HG03439 (cell line): ENCODE data around the gene ILDR1.

Experiments used
- ATAC-seq: cut with Tn5 transposase; IDR thresholded peaks from one replicate; pipeline ENCODE4 v1.9.1; 2021; ENCODE audit warnings: mild to moderate bottlenecking, moderate library complexity; ENCODE audit not compliant: unreplicated experiment

The ILDR1 gene

DNA sequence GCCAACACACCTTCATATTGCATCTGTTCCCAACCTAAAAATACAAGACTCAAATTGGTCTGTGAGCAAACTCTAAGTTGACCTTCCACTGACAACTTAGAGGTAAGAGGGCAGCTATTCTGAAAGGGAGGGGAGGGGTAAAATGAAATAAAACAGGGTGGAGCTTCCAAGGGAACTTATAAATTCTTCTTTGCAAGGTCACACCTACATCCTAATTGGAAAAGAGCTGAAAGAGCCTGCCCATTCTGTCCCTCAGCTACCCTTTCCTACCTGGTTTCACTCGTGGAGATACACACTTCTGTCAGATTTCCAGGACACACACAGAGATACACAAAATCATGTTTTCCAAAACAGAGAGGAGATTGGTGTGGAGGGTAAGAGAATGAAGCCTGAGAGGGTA, 1.0 kb downstream of the ILDR1 start:
- no peak for ATAC-seq

DNA sequence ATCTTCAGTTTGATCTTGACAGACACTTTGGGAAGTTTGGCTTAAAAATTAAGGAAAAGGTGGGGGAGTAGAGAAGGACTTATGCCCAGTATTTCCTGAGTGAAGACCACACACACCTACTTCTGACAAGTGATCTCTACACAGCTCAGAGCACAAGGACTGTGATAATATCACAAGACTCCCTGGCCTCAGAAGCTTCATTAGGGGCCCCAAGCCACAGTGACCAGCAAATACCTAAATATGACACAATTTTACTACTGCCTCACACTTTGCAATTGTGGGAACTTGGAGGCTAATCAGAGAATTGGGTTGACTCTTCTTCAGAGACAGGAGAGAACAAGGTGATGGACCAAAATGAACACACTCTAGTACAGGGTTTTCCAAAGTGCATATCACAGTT, 2.6 kb downstream of the ILDR1 start:
- ATAC-seq: no peak

DNA sequence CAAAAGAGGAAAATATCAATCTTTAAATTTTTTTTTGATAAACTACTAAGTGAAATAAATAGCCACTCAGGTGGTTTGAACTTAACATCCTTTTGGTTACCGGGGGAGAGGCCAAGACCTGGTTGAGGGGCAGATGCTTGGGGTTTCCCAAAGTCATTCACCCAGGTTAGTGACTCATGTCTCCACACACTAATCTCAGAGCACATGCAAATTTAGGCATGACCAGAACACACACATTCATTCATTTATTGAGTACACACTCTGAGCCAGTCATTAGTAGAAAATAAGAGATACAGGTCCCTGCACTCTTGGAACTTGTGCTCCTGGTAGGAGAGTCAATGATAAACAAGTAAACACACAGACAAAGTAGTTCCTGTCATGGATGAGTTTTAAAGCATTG, 7.3 kb downstream of the ILDR1 start:
- peak; percentile 64 for ATAC-seq

DNA sequence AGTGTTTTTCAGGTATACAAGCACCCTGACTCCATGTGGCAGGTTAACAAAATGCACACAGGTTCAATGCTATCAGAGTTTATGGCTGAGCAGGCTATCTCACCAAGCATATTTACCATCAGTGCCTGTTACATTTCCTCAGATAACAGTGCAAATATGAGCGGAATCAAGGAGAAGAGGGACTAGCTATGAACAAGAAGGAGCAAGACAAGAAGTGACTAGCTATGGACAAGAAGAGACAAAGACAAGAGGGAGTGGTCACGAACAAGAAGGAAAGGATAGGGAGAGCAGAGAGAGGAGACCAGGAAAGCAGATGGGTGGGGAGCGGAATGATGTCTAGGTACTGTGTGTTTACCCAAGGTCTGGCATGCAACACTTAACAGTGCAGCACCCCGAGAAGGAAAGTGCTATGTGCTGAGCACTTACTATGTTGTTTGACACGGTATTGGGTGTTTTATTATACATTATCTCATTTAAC, 8.6 kb downstream of the ILDR1 start:
- ATAC-seq: no peak

DNA sequence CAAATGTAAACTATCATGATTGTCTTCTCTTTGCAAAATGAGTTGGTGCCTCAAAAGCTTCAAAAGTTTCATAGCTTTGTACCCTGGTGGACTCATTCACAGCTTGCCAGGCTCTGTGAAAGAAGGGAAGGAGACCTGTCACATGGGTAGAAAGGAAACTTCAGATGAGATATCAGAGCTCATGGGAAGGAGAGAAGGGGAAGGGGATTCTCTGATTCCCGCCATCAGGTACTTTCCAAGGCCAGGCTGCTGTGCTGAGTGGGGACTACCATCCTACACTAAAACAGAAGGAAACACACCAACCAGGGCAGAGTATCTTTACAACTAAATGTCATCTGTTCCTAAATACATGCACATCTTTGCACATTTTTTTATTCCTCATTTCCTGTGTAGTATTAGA, 9.2 kb downstream of the ILDR1 start:
- no peak for ATAC-seq

- no peak for ATAC-seq
These were observed 10.7 kb downstream of the ILDR1 start for GRCh38 chr3:122011396-122011795.

- no peak for ATAC-seq
These were observed 11.5 kb downstream of the ILDR1 start for GRCh38 chr3:122010506-122010905.

DNA sequence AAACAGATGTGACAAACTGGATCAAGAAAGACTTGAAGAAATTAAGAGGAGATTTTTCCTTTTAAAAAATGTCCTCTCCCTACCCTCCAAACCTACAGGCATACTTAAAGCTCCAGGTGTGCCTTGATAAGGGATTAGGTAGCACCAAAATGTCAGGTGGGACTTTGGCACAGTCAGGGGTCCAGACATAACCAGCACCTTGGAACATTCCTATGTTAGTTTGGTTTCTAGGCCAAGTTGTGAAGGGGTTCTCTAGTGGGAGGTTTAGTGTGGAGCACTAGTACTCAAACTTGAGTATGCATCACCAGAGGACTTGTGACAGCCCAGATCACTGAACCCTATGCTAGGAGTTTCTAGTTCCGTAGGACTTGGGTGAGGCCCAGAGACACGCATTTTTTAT, 13.9 kb downstream of the ILDR1 start:
- no peak for ATAC-seq

DNA sequence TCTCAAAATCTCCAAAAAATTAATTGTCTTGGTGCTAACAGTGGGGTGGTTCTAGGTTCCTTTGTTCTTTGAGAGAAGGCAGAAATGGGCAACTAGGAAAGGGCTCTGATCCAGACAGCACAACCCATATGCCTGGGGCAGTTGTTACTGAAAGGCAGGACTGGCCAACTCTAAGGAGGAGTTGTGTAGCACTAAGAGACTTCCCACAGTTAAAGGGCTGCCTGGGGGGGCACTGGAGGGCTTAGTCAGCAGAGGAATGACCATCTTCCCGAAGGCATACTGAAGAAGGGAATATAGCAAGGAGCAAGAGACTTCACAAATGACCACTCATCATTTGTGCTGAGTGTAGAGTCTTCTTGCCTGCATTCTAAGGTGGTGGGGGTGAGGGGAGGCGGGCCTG, 15.8 kb downstream of the ILDR1 start:
- ATAC-seq: no peak

DNA sequence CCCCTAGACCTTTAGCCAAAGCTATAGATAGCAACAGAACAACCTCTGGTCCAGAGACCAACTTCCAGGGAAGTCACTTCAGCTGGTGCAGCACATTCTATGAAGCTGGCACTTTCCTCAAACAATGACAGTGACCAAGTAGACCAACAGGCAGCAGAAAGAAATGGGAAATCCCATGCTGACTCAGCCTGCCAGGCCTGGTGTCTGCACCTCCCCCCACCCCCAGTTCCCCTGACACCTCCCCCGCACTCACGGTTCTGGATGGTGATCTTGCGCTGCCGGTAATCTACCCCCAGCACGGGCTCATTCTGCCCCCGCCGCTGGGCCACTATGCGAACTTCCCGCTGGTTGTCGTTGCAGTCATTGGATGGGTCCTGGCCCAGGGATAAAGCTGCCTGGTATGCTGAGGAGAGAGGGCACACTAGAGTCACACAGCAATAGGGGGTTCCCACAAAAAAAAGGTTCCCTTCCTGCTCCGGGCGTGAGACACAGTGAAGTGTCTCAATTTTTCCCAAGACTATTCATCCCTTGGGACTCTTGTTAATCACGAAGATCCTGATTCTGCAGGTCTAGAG, 17.0 kb downstream of the ILDR1 start:
- ATAC-seq: peak; percentile 36

- ATAC-seq: no peak
These were observed 17.9 kb downstream of the ILDR1 start for GRCh38 chr3:122004107-122004506.

GRCh38 chr3:122003606-122004005, 18.4 kb downstream of the ILDR1 start:
- ATAC-seq: no peak

DNA sequence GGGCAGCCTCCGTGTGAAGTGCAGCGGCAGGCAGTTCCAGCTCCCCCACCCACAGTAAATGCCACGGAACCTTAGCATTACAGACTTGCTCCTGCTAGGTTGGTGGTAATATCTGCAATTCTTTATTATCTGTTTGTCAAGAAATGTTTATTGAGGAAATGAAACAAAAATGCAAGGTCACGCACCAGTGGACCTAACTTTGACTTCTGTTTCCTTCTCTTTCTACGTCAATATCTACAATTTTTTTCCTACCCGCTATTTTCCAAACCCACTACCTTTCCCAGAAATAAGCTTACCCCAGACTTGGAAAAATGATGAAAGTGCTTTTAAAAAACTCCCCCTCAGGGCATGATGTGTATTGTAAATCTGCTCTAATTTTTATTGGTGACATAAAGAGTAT, 18.9 kb downstream of the ILDR1 start:
- no peak for ATAC-seq

- no peak for ATAC-seq
These were observed 19.4 kb downstream of the ILDR1 start for GRCh38 chr3:122002611-122003010.

GRCh38 chr3:122001892-122002291, 20.2 kb downstream of the ILDR1 start:
- ATAC-seq: no peak

GRCh38 chr3:122000936-122001605, 21.0 kb downstream of the ILDR1 start:
- ATAC-seq: no peak

GRCh38 chr3:121999931-122000330, 22.1 kb downstream of the ILDR1 start:
- no peak for ATAC-seq

GRCh38 chr3:121998611-121999473, 23.2 kb downstream of the ILDR1 start:
- ATAC-seq: no peak

DNA sequence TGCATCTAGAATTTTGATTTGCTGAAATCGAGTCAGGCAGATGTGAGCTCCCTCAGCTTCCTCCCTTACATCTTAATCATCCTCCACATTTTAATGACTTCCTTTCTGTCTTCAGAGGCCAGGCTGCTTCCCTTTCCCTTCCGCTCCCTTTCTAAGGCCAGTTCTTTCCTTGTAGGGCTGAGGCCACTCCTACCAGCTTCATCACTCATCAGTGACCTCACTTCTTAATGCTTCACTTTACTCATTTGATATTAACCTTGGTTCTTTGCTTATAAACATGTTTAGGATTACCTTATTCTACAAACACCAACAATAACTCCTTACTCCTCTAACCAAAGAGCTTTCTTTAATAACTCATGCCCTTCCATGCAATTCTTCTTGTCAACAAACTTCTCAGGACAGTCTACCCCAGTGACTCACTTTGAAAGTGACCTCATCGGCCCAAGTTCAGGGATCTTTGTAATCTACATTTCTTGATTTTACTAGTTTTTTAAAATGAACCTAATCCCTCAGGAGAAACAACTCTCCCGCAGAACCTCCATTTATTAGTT, 23.9 kb downstream of the ILDR1 start:
- ATAC-seq: no peak

GRCh38 chr3:121997372-121997771, 24.7 kb downstream of the ILDR1 start:
- no peak for ATAC-seq

DNA sequence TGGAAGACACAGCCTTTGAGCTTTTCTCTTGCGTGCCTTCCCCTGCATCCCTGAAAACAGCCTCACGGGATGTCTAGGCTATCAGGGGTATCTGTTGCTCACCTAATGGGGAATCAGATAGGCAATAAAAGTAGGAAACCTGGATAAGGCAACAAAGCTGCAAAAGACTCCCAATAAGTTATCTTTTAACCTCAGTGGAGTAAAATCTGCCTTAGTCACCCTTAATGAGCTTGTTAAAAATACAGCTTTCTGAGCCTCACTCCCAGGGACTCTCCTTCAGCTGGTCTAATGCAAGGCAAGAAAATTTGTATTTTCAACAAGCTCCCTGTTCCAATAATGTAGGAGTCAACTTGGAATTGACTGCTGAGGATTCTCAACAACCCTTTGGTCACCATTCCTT, 25.6 kb downstream of the ILDR1 start:
- no peak for ATAC-seq
